Right ventricle myocardium superior (tissue), 1 donor: ENCODE data around the gene PARP12. TPM values are rescaled to one million over a fixed set of nuclear protein-coding genes. Genes with fewer than 3 reads are reported as not detected.
A peak's percentile ranks its signal among the peaks of the same experiment; 100 is the strongest.
"Not testable (repeated sequence)": the region's sequence is repeated elsewhere in the genome, so short reads cannot be mapped to it uniquely, and the experiment has no call there.

Source experiments
- ATAC-seq: fragments of 200-7000 bp; cut with Tn5 transposase; one replicate; pipeline ENCODE4 v1.9.1; 2020; ENCODE audit warnings: mild to moderate bottlenecking; ENCODE audit not compliant: poor library complexity
- DNase-seq: peaks from one replicate; pipeline ENCODE4 v3.0.0-alpha.2; 2020
- intact Hi-C: fragments of 100-400 bp; cut with DNase I; formaldehyde crosslinking; loops from one replicate; pipeline ENCODE4 v1.11.2; 2022
- long read RNA-seq: library from polyadenylated mRNA; unstranded; transcript quantifications from one replicate; pipeline ENCODE4 v2.0.0, GENCODE V29; 2021
- total RNA-seq: library from RNA; stranded (reverse); fragmentation: NEBNext Ultra II Directional; extraction: Animal tissue kit (Norgen Biotek cat#: 25700); gene quantifications from one replicate; pipeline ENCODE4 v1.2.1, GENCODE V29; 2021
- donor health status: DM: no; HTN: yes; CAD: no; lungs with severe emphysema.

The PARP12 gene, protein sequence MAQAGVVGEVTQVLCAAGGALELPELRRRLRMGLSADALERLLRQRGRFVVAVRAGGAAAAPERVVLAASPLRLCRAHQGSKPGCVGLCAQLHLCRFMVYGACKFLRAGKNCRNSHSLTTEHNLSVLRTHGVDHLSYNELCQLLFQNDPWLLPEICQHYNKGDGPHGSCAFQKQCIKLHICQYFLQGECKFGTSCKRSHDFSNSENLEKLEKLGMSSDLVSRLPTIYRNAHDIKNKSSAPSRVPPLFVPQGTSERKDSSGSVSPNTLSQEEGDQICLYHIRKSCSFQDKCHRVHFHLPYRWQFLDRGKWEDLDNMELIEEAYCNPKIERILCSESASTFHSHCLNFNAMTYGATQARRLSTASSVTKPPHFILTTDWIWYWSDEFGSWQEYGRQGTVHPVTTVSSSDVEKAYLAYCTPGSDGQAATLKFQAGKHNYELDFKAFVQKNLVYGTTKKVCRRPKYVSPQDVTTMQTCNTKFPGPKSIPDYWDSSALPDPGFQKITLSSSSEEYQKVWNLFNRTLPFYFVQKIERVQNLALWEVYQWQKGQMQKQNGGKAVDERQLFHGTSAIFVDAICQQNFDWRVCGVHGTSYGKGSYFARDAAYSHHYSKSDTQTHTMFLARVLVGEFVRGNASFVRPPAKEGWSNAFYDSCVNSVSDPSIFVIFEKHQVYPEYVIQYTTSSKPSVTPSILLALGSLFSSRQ
- 10.5 TPM for total RNA-seq
- long read RNA-seq, transcript PARP12-201 (12 exons, 3,796 nt): major isoform, 23 of 32 reads
- long read RNA-seq, partial matches to known transcripts: 2 of 32 reads
- long read RNA-seq, other reads (novel, unspliced or antisense): 7 of 32 reads

DNA sequence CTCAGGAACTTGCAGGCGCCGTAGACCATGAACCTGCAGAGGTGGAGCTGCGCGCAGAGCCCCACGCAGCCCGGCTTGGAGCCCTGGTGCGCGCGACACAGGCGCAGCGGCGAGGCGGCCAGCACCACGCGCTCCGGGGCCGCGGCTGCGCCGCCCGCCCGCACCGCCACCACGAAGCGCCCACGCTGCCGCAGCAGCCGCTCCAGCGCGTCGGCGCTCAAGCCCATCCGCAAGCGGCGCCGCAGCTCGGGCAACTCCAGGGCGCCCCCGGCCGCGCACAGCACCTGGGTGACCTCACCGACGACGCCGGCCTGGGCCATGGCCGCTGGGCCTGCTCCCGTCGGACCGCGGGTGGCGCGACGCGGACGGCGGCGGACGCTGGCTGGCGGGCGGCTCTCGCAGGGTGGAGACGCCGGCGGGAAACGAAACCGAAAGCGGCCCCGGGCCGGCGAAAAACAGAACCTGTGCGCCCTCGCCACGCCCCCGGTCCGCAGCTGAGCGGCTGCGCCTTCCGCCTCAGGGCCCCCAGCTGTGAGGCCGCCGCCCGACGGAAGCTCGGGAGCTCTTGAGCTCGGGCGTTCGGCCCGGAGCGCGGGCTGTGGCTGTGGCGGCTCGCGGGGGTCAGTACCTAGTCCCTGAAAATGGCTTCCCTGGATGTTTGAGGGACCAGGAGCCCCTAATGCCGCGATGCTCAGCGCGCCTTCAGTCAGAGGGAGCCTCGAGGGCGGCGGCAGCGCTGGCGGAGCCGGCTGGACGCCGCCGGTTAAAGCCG, at the start of gene PARP12:
Gene PARP12 (minus strand): TSS at position 424 of the 772 bp plus-strand sequence. CDS start 104 bp downstream, at position 320.
- intact Hi-C loops: loop anchor here (5.0 kb wide), 1 partner anchor 115 kb away; the partner anchor contains the start of gene KDM7A
- ATAC-seq (peak; percentile 91), DNase-seq (peak; percentile 96)

DNA sequence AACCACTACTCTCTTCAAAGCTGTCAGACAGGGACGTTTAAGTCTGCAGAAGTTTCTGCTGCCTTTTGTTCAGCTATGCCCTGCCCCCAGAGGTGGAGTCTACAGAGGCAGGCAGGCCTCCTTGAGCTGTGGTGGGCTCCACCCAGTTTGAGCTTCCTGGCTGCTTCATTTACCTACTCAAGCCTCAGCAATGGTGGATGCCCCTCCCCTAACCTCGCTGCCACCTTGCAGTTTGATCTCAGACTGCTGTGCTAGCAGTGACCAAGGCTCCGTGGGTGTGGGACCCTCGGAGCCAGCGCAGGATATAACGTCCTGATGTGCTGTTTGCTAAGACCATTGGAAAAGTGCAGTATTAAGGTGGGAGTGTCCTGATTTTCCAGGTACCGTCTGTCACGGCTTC, 46.0 kb upstream of the PARP12 start:
- intact Hi-C loops, DNase-seq, ATAC-seq: not testable (repeated sequence)

DNA sequence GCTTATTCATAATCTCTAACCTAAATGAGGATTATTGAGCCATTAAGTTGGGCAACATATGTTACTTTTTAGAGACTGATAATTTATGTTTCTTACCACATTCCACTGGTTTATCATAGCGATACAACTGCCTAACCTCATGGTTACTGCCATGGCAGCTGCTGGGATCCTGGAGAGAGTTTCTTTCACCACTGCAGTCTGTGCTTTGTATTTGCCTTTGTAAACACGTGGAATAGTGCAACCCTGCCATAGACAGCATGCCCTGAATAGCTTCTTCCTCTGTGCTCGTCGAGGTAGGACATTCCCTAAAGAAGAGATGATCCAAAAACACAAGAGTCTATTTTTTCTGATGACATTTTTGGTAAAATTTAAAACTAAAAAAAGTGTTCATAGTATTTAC, 33.7 kb upstream of the PARP12 start:
- ATAC-seq (no peak), DNase-seq (no peak)
- intact Hi-C loops: no loop called here

DNA sequence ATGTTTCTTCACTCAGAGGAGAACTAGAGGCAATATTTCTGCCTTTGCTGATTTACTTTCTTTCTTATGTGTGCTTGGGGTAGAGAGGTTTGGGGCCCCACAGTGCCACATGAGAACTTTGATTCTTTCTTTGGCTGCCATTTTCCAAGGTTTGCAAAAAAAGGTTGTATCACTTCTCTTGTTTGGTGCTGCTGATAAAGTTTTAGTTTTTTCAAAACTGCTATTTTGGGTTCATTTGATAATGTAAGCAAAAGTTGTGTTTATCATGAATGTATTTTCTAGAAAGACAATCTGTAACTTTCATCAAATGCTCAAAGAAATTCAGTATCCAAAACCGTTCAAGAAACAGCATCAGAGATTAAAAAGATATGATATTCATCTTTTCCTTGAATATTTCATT, 30.6 kb upstream of the PARP12 start:
- ATAC-seq: no peak

DNA sequence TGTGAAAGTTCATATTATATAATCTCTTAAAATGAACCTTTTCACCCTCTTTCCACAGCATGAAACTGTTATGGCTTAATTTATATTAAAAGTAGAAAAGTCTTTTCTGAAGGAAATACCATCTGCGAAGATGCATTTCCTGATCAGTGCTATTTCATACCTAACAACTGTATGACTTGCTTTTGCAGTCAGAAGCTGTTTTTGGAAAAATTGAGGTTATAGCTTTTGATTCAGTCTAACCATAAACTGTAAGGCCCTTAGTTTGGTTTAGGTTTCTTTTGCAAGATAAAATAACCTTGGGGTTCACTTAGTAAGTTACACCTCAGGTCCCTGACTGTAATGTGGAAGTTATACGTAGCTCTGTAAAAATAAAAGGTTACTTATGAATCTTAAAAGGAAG, 22.7 kb upstream of the PARP12 start:
- DNase-seq (no peak), ATAC-seq (no peak)
- intact Hi-C loops: no loop called here

More for the DNA sequence above, 30.6 kb upstream of the PARP12 start:
- no peak for DNase-seq
- intact Hi-C loops: no loop called here

DNA sequence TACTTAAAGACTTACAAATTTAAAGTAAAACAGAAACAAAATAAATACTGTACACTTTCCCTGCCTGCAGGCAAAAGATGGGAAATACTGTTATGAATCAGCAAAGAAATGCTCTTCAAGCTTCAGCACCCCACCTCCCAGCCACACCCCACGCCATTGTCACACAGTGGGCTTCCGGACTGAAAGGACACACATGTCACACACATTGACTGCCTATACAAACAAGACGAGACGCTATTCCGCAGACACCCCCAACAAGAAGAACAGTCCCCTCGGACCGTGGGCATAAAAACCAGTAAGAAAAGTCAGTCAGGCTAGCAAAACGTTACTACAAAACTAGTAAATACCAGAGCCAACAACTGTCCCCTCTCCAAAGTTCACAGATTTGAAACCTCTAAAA, 22.2 kb upstream of the PARP12 start:
- DNase-seq (no peak), ATAC-seq (no peak)
- intact Hi-C loops: no loop called here

DNA sequence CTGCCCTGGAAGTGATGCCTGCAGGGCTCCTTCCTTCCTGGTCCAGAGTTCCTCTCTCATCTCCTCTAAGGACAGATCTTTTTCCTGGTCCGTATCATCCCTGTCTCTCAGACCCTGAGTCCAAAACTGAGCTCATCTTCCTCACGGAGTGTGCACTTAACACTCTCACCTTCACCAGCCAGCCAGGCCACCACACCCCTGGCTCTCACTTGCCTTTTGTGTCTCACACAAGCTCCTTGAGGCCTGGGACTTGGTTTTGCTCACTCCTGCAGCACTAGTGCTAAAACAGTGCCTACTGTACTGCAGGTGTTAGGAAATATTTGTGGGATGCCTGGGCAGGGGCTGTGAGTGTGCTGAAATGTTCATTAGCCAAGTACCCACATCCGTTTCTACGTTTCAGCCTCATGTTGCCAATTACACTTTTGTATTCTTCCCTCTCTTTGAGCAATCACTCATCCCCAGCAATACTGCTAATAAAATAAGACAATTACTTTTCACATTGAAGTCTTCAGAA, 21.4 kb upstream of the PARP12 start:
- ATAC-seq (no peak), DNase-seq (no peak)
- intact Hi-C loops: no loop called here

DNA sequence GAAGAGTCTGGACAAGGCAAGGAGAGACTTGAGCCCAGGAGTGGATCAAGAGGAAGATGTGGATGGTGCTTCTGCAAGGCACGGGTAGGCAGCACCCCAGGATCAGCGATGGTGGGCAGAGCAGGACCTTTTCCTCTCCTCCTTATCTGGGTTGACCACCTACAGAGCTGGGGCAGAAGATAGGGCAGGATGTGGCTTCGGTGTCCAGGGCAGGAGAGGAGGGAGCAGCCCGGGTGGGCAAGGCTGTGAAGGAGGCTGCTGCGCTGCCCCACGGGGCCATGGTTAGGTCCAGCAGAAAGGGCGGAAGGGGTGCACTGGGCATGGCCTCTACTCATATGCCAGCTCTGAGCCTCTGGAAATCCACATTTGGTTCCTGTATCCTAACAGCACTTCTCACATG, 20.0 kb upstream of the PARP12 start:
- intact Hi-C loops: no loop called here
- DNase-seq (no peak), ATAC-seq (peak; percentile 17)

DNA sequence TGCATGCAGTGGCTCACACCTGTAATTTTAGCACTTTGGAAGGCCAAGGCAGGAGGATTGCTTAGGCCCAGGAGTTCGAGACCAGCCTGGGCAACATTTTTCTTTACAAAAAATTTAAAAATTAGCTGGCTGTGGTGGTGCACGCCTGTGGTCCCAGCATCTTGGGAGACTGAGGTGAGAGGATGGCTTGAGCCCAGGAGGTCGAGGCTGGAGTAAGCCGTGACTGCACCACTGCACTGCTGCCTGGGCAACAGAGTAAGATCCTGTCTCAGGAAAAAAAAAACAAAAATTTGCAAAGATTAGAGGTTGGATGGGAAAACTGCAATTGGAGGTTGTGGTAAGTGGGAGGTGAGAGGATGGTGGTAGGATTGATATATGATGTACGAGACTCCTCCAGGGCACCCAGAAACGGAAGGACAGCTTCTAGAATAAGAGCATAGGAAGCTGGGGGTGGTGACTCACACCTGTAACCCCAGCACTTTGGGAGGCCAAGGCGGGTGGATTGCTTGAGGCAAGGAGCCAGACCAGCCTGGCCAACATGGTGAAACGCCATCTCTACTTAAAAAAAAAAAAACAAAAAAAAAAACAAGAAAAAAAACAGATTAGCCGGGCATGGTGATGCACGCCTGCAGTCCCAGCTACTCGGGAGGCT, 19.1 kb upstream of the PARP12 start:
- intact Hi-C loops: no loop called here
- ATAC-seq (no peak), DNase-seq (no peak)

DNA sequence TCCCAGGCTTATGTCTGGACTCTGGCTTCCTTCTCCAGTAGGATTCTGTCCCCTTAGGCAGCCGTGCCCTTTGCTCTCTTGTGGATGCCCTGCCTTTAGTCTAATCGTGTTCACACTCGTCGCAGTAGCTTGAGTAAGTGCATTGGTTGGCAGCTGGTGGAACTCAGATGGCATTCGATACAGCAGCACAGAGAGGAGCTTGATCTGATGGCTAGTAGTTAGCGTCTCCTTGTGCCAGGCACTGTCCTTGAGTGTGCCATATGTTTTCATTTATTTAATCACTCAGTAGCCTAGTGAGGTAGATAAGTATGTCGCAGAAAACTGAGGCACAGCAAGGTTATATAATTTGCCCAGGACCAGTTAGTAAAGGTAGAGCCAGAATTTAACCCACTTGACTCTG, 18.2 kb upstream of the PARP12 start:
- ATAC-seq: no peak
- no peak for DNase-seq
- intact Hi-C loops: no loop called here

DNA sequence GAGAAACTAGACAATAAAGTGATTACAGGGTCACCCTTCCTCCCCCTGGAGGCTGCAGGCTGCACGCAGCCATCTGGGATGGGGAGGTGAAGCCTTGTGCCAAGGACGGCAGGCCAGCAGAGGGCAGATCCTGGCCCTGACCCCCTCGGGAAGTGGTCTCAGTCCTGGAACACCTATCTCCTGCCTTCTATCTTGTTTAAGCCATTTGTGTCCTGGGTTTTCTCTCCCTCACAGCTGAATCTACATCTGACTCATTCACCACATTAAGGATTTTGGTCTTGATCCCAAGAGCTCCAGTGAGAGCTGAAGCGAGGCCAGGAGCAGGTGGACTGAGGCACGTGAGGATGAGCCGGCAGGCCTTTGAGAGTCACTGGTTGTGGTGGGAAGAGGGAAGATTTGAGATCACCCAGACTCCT, 16.4 kb upstream of the PARP12 start:
- peak; percentile 15 for ATAC-seq
- DNase-seq: no peak
- intact Hi-C loops: no loop called here

DNA sequence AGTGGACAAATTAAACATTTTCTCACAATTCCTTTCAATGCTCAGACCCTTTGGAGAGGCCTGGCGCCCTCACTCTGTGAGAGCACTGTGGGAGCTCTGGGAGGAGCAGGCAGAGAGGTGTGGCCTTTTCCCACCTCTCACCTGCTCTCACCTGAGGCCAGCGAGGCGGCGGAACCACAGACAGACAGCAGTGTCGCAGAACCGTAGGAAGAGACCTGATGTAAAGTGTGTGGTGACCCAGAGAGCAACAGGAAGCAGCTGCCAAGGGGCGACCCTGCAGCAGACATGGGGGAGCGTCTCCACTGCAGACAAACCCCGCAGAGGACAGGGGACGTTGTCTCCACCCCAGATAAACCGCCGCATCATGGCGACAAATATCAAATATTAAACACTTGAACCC, 15.6 kb upstream of the PARP12 start:
- no peak for DNase-seq
- ATAC-seq: no peak
- intact Hi-C loops: no loop called here

DNA sequence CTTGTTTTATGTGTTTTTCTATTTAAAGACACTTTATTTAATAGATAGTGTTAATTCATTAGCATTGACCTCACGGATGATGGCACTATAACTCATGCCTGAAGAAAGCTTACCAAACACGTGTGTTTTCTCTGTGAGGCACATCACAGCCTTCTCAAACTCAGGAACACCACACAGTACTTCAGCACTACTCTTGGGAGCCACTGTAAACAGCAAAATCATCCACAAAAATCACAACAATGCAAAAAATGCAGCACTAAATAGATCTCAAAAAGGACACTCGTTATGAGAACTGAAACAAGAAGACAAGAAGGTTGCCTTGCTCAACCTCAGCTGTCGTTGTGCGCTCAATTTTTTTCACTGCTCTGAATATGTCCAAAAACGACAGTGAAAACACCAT, 12.0 kb upstream of the PARP12 start:
- no peak for ATAC-seq
- intact Hi-C loops: no loop called here
- no peak for DNase-seq

DNA sequence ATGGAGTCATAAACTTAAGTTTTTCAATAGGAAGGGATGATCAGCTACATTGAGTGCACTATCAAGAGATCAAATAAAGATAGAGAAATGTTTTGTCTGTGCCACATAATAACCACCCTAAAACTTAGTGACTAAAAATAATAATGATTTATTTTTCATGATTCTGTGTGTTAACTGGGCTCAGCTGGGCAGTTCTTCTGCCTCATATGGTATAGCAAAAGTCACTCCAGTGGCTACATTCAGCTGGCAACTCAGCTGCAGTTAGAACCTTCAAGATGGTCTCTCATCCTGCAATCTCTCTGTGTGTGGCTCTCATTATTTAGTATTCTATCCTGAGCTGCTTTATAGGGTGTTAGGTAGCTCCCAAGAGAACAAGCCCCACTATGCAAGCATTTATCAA, 7.8 kb upstream of the PARP12 start:
- ATAC-seq (no peak), DNase-seq (no peak)
- intact Hi-C loops: no loop called here

DNA sequence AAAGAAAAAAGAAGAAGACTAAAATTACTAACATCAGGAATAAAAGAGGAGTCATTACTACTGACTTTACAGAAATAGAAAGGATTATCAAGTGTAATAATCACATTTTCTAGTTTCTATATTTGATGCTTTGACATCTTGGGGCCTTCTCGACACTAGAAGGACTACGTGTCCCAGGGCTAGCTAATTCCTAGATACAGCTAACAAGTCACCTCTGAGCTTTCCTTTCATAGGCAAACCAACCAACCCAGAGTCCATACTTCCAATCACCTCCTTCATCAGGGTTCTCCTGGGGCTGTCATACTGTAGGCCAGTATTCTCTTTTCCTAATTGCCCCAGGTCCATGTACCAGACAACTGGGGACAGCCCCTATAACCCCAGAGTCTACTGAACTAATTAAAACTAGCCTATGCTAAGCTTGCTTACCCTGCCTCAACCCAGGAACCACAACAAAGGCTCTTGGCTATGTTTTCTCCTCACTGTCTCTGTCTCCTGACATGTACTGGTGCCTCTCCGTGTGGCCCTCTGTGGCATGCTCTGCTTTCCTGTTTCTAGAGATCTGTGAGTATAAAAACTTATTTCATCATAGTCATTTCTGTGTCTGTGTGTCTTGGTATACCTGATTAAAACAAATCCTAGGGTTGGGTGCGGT, 6.7 kb upstream of the PARP12 start:
- no peak for DNase-seq
- intact Hi-C loops: no loop called here
- no peak for ATAC-seq

DNA sequence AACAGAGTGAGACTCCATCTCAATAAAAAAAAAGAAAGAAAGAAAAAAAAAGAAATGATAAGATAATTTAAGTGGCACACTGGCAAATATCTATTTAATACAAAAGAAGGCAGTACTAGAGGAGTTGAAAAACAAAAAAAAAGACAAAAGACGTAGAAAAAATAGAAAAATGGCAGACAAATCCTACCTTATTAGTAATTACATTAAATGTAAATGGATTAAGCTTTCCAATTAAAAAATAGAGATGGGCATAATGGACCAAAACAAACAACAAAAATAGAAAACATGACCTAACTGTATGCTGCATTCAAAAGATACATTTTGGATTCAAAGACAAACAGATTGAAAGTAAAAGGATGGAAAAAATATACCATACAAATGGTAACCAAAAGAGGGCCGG, 5.3 kb upstream of the PARP12 start:
- intact Hi-C loops: no loop called here
- ATAC-seq (no peak), DNase-seq (no peak)

DNA sequence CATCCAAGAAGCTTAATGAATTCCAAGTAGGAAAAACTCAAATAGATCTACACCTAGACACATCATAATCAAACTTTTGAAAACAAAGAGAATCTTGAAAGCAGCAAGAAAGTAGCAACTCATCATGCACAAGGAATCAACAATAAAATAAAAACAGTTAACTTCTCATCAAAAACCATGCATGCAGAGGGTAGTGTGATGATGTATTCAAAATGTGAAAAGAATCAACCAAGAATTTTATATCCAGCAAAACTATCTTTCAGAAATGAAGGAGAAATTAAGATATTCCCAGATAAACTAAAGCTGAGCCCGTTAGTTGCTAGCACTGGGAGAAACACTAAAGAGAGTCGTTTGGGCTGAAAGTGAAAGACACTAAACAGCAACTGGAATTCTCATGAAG, 4.3 kb upstream of the PARP12 start:
- DNase-seq (no peak), ATAC-seq (no peak)
- intact Hi-C loops: no loop called here

DNA sequence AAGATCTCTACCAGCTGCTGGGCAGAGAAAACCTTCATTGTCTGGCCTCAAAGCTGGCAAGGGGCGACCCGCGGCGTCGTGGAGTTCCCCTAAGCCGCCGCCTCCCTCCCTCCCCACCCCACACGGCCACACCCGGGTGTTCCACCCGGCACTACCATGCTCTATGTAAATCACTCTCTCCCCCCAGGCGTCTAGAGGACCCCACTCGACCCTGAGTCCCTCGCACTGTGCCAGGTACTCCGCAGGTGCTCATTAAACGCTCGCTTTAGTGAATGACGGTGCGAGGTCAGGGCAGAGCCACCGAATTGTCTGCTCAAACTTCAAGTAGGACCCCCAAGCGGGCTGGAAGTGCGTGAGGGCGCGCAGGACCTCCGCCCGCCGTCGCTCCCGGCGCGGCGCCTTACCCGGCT, 628 bp downstream of the PARP12 start:
- intact Hi-C loops: loop anchor here (5.0 kb wide), 1 partner anchor 115 kb away; the partner anchor contains the start of gene KDM7A
- ATAC-seq (no peak), DNase-seq (peak; percentile 50)
